ENCODE results near the gene OOEP.

- no peak for TF ChIP-seq EP300 (IDR thresholded peaks at IDR 0.05; ENCODE audit: borderline replicate concordance)
- no peak for TF ChIP-seq REST (IDR thresholded peaks at IDR 0.05; ENCODE audit: low read depth)
- no peak for TF ChIP-seq RAD21 (IDR thresholded peaks at IDR 0.05; ENCODE audit: low read depth)
- no peak for TF ChIP-seq NFIC (IDR thresholded peaks at IDR 0.05)
Measured at GRCh38 chr6:73325656-73326055, 44.0 kb downstream of the OOEP start.

All from Ishikawa (cell line).